COR-L47 (cell line): ENCODE data around the gene TMPRSS7.

ENCODE experiments used
- DNase-seq: peaks from one replicate; lab custom pipeline; 2025; lab: John Stamatoyannopoulos, UW

Gene TMPRSS7

DNA sequence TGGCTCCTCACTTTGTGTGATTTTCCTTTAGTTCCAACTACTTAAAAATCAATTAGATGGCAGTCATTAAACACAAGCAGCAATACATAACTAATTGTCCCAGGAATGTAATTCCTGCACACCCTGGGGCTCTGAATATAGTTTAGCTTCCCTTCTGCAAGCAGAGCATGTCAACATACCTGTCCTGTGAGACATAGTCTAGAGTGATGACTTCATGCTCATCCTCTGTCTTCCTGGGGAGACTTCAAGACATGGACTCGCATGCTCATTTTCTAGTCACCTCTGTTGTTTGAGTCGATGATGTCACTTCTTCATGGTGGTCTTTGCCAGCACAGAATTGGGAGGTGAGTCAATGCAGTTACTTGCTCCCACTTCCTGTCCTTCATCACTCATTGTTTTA is 67.4 kb downstream of the TMPRSS7 start:
- no peak for DNase-seq

DNA sequence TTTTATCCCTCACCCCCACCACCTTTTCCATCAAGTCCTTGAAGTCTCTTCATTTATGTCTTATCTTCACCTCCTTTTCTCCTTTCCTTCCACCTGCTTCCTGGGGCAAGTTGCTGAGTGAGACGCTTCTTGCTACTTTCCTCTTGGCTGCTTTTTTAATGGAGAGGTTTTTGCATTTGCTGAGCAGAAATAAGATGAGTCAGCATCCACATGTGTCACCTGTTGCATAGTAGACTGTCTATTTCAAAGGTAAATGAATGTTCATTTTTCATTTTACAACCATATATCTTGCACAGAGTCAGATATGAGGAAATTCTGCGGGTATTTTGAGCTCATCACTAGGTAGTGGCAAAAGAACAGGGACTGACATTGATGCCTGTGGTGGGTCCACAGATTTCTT is 70.2 kb downstream of the TMPRSS7 start:
- no peak for DNase-seq

DNA sequence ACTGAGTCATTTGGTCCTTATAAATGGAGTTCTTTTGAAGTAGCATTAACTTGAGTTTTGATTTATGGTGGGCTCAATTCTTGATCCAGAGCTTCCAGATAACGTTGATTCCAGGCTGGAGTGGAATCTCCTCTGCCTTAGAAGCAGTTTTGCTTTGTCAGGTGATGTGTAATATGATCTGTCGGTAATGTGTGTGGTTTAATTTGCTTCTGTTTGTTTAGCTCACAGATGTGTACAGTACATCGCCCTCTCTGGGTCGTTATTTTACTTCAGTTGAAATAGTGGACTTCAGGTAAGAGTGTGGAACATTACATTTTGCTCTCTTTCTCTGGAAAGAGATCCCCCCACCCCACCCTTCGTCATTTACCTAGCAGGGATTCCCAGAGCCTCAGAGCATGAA is 74.8 kb downstream of the TMPRSS7 start:
- peak; percentile 71 for DNase-seq

GRCh38 chr3:112111785-112112402 is 77.4 kb downstream of the TMPRSS7 start:
- peak; percentile 92 for DNase-seq

DNA sequence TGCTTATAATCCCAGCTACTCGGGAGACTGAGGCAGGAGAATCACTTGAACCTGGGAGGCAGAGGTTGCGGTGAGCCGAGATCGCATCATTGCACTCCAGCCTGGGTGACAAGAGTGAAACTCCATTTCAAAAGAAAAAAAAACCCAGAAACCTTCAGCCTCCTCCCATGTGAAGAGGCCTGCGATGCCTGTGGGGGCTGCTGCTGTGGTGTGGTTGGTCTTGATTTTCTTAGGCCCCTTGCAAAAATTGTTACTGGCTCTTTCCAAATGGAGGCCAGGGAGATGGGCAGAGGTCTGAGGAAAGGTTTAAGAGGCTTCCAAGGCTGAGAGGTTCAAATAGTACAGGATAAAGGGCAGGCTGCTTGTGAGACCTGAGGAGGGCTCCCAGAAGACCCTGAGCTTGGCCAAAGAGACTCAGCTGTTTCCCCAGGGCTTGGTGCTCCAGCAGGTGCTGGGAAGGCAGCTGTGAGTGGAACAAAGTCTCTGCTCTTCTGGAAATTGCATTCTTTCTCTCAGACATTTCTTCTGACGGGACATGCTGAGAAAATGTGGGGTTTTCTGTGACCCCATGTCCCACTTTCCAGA is 80.1 kb downstream of the TMPRSS7 start:
- no peak for DNase-seq

DNA sequence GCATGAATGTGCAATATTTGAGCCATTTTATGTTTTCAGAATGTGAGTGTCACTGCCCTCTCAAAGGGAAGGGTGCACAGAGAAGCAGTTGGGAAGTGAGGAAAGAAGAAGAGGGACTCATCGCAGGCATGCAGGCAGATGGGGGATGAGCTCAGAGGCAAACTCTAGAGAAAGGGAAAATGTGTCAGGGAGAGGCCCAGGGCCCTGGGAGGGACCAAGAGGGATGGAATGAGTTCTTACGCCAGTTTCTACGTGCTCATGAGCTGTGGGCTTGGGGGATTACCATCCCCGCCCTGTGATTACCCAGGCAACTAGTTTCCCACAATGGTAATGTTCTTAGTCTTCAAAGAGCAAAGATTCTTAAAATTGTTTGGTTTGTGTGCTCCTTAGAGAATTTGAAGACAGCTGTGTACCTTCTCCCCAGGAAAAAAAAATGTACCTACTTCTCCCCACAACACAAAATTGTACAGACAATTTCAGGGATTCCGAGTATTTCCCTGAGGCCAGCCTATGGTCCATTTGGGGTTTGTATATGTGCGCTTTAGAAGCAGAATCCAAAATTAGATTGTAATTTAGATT is 80.7 kb downstream of the TMPRSS7 start:
- DNase-seq, result no peak

- no peak for DNase-seq
These were observed 81.4 kb downstream of the TMPRSS7 start for GRCh38 chr3:112115806-112116383.

- peak; percentile 62 for DNase-seq
These were observed 82.2 kb downstream of the TMPRSS7 start for GRCh38 chr3:112116748-112117186.

- DNase-seq, result no peak
These were observed 82.9 kb downstream of the TMPRSS7 start for GRCh38 chr3:112117415-112117814.

- DNase-seq, result no peak
These were observed 83.5 kb downstream of the TMPRSS7 start for GRCh38 chr3:112117841-112118571.

- DNase-seq, result no peak
These were observed 85.7 kb downstream of the TMPRSS7 start for GRCh38 chr3:112119962-112120836.

DNA sequence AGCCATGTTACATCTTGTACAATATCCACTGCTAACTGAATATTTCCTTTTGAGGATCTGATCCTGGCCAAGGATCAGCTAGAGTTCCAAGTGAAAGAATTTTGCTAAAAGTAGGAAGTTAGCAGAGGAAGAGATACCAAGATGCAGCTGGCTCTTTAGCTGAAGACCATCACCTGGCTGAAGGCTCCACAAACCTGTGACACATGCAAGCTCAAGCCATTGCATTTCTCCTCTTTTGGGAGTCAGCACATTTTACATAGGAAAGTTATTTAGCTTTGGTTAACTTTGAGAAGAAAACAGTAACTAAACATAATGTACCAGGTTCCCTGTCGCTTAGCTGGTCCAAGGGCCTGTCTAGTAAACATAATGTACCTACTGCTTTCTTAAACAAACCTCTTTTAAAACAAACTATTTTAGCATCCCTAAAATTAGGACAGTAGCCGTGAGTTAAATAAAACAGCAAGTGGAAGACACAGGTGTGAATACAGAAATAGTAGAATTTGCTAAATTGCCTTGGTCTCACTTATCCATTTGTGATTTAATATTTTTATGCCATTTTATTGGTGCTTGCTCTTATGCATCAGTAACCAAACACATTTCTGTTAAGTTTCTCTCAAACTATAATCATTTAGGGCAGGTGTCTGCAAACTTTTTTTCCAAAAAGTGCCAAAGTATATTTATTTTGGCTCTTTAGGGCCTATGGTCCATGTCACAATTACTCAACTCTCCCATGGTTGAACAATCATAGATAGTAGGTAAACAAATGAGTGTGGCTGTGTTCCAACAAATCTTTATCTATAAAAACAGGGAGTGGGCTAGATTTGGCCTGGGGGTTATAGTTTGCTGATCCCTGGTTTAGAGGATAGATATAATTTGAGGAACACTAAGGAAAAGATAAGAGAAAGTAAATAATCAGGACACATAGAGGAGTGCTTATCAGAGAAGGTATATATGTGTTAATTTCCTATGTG is 87.3 kb downstream of the TMPRSS7 start:
- peak; percentile 27 for DNase-seq

GRCh38 chr3:112122870-112123269 is 88.3 kb downstream of the TMPRSS7 start:
- no peak for DNase-seq

- no peak for DNase-seq
These were observed 89.0 kb downstream of the TMPRSS7 start for GRCh38 chr3:112123548-112123947.

- no peak for DNase-seq
These were observed 90.5 kb downstream of the TMPRSS7 start for GRCh38 chr3:112124907-112125607.

GRCh38 chr3:112126511-112126911 is 92.0 kb downstream of the TMPRSS7 start:
- DNase-seq, result no peak

GRCh38 chr3:112127522-112128494 is 93.3 kb downstream of the TMPRSS7 start:
- DNase-seq, result no peak
